Superior temporal gyrus (tissue), 1 donor: ENCODE measurements around the gene SRPX.
A peak's percentile ranks its signal among the peaks of the same experiment; 100 is the strongest.

Experiments
- DNase-seq: peaks from one replicate; pipeline ENCODE4 v3.0.0-alpha.2; 2016; ENCODE audit errors: extremely low spot score

The SRPX gene

GRCh38 chrX:38211891-38212635 is 8.6 kb downstream of the SRPX start:
- DNase-seq: no peak

- DNase-seq: no peak
Measured at GRCh38 chrX:38206542-38206941, 14.1 kb downstream of the SRPX start.

GRCh38 chrX:38206036-38206435 is 14.6 kb downstream of the SRPX start:
- DNase-seq: no peak

GRCh38 chrX:38205039-38205438 is 15.6 kb downstream of the SRPX start:
- no peak for DNase-seq

GRCh38 chrX:38192007-38192810 is 28.5 kb downstream of the SRPX start:
- DNase-seq: no peak

- no peak for DNase-seq
Measured at GRCh38 chrX:38189431-38190250, 31.0 kb downstream of the SRPX start.

- no peak for DNase-seq
Measured at GRCh38 chrX:38183596-38183995, 37.1 kb downstream of the SRPX start.

GRCh38 chrX:38181357-38181756 is 39.3 kb downstream of the SRPX start:
- DNase-seq: no peak

- peak; percentile 20 for DNase-seq
Measured at GRCh38 chrX:38178396-38178795, 42.3 kb downstream of the SRPX start.

- DNase-seq: no peak
Measured at GRCh38 chrX:38175139-38175538, 45.5 kb downstream of the SRPX start.

GRCh38 chrX:38172596-38172995 is 48.1 kb downstream of the SRPX start:
- DNase-seq: no peak

- no peak for DNase-seq
Measured at GRCh38 chrX:38170556-38170955, 50.1 kb downstream of the SRPX start.

- peak; percentile 52 for DNase-seq
Measured at GRCh38 chrX:38166478-38167083, 54.1 kb downstream of the SRPX start.

GRCh38 chrX:38165023-38165422 is 55.6 kb downstream of the SRPX start:
- no peak for DNase-seq

GRCh38 chrX:38163193-38163592 is 57.5 kb downstream of the SRPX start:
- no peak for DNase-seq

GRCh38 chrX:38156838-38157237 is 63.8 kb downstream of the SRPX start:
- DNase-seq: no peak

- DNase-seq: no peak
Measured at GRCh38 chrX:38154818-38155217, 65.9 kb downstream of the SRPX start.

- DNase-seq: no peak
Measured at GRCh38 chrX:38154340-38154739, 66.3 kb downstream of the SRPX start.

- no peak for DNase-seq
Measured at GRCh38 chrX:38151441-38151840, 69.2 kb downstream of the SRPX start.

- DNase-seq: no peak
Measured at GRCh38 chrX:38150993-38151392, 69.7 kb downstream of the SRPX start.

- no peak for DNase-seq
Measured at GRCh38 chrX:38149016-38149415, 71.7 kb downstream of the SRPX start.

- DNase-seq: no peak
Measured at GRCh38 chrX:38142610-38143009, 78.1 kb downstream of the SRPX start.
